ENCODE measurements around the gene TEAD1. TPM values are rescaled to one million over a fixed set of nuclear protein-coding genes. Genes with fewer than 3 reads are reported as not detected.

Gene TEAD1
- polyA plus RNA-seq, 2 of the 4 experiments (the other 2 are of a cell fraction): 111 to 112 TPM

GRCh38 chr11:12673924-12674570 lies at the start of gene TEAD1 (continued):
- TF ChIP-seq SREBF2 (IDR thresholded peaks at IDR 0.05): no peak
- peak; percentile 82 for TF ChIP-seq BCL3 (IDR thresholded peaks at IDR 0.05)
- no peak for TF ChIP-seq ZFP36 (IDR thresholded peaks at IDR 0.05; ENCODE audit: borderline replicate concordance, partially characterized antibody)
- TF ChIP-seq HOXA7 (CRISPR knock-in tag; IDR thresholded peaks at IDR 0.05): no peak
- peak; percentile 54 for TF ChIP-seq POLR2A (IDR thresholded peaks at IDR 0.05; ENCODE audit: low read length)
- TF ChIP-seq RNF2 (IDR thresholded peaks at IDR 0.05; ENCODE audit: borderline replicate concordance, low read depth): no peak
- TF ChIP-seq RARB (CRISPR knock-in tag; IDR thresholded peaks at IDR 0.05): no peak
- TF ChIP-seq NR3C1 (IDR thresholded peaks at IDR 0.05): no peak
- peak; percentile 90; the same call in 1 of the 2 replicates for TF ChIP-seq GATA3 (IDR thresholded peaks at IDR 0.05; ENCODE audit: borderline replicate concordance)
- TF ChIP-seq FOXS1 (CRISPR knock-in tag; IDR thresholded peaks at IDR 0.05): no peak
- TF ChIP-seq CHD2 (IDR thresholded peaks at IDR 0.05; ENCODE audit: low read length, partially characterized antibody): peak; percentile 17
- TF ChIP-seq HEYL (CRISPR knock-in tag; IDR thresholded peaks at IDR 0.05): no peak
- TF ChIP-seq HES2 (IDR thresholded peaks at IDR 0.05): no peak
- TF ChIP-seq TFCP2L1 (CRISPR knock-in tag; IDR thresholded peaks at IDR 0.05): peak; percentile 77; the same call in 1 of the 2 replicates
- peak; percentile 56; the same call in 1 of the 2 replicates for TF ChIP-seq PBX3 (IDR thresholded peaks at IDR 0.05)
- TF ChIP-seq HOXB5 (CRISPR knock-in tag; IDR thresholded peaks at IDR 0.05): peak; percentile 58; the same call in 1 of the 2 replicates
- no peak for TF ChIP-seq CTCF (IDR thresholded peaks at IDR 0.05)
- no peak for TF ChIP-seq FOSB (CRISPR knock-in tag; IDR thresholded peaks at IDR 0.05)
- peak in 1 of 2 experiments; percentile 48; a peak in 4 of 5 replicates for TF ChIP-seq RAD21 (conservative IDR thresholded peaks at IDR 0.05 in 1 of 2, IDR thresholded peaks at IDR 0.05 in 1 of 2)
- TF ChIP-seq SMC3 (IDR thresholded peaks at IDR 0.05): peak; percentile 32; the same call in 2 of the 3 replicates
- TF ChIP-seq RFX5 (IDR thresholded peaks at IDR 0.05): peak; percentile 66
- no peak for TF ChIP-seq KDM5A (IDR thresholded peaks at IDR 0.05)
- TF ChIP-seq ELK1 (IDR thresholded peaks at IDR 0.05; ENCODE audit: low read depth, low read length): no peak
- 0 out of 2 replicates have a peak, but pooled peaks have one; percentile 37 for TF ChIP-seq MYC (IDR thresholded peaks at IDR 0.05; ENCODE audit: borderline replicate concordance, low read length)

GRCh38 chr11:12624595-12624994 lies 49.6 kb upstream of the TEAD1 start:
- ATAC-seq (no peak), DNase-seq (ENCODE audit: low read depth in 1 of 2, low spot score in 1 of 2) (no peak), FAIRE-seq (peak; percentile 13)
- ChIA-PET CTCF (no interaction called here), POLR2A (no interaction called here)
- H3K27ac ChIP-seq: no peak overlapping the region
- H3K4me3 ChIP-seq: no peak overlapping the region
- no peaks in the 10 kb centered on the region for H3K4me1 ChIP-seq
- H3K4me2 ChIP-seq: no peak overlapping the region
- 72% methylated on average over 4 of the region's 4 CpGs for WGBS (ENCODE audit: missing lambda C conversion rate)
- peaks cover 25% of the 10 kb centered on the region for H3K9me3 ChIP-seq
- TF ChIP-seq PBX3 (IDR thresholded peaks at IDR 0.05) (no peak), ZFP36 (IDR thresholded peaks at IDR 0.05; ENCODE audit: borderline replicate concordance, partially characterized antibody) (no peak), NR3C1 (IDR thresholded peaks at IDR 0.05) (no peak), ELK1 (IDR thresholded peaks at IDR 0.05; ENCODE audit: low read depth, low read length) (no peak), RAD21 (conservative IDR thresholded peaks at IDR 0.05 in 1 of 2, IDR thresholded peaks at IDR 0.05 in 1 of 2) (no peak), BHLHE40 (IDR thresholded peaks at IDR 0.05; ENCODE audit: low read depth, low read length) (no peak), HOXB13 (CRISPR knock-in tag; IDR thresholded peaks at IDR 0.05; ENCODE audit: low read depth) (no peak), E2F6 (IDR thresholded peaks at IDR 0.05; ENCODE audit: borderline replicate concordance, low read depth) (no peak), RARB (CRISPR knock-in tag; IDR thresholded peaks at IDR 0.05) (no peak), RFX5 (IDR thresholded peaks at IDR 0.05) (no peak), NFE2L2 (conservative IDR thresholded peaks at IDR 0.05; ENCODE audit: low read length) (no peak)

Measured in A549 (cell line).